ENCODE results near the gene PEPD.

The PEPD gene

DNA sequence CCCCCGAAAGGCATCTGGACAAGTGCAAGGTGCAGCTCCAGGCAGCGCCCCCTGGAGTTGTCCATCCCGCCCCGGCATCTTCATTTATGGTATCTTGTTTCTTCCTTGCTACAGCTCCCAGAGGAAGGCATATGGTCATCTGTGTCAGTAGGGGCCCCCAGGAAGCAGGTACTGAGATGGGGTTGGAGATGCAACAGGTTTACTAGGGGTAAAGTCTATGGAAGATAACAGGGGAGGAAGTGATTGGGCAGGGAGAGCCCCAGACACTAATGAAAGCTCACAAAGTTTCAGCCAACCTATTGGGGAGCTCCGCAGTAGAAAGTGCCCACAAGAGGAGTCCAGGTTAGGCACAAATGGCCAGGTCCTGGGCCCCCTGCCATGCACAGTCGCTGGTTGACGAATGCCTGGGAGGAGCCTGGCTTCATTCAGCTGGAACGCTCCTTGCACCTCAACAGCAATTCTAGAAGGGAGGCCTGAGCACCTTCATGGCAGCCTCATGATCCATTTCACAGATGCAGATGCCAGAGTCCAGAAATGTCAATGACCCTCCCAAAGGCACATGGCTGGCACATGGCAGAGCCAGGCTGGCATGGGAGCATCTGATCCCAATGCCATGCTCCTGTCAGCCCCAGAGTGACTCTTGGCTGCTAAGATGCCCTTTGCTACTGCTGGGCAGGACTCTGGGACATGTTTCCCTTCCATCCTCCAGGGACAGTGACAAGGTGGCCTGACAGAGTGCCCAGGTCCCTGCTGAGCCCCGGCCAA lies 23.8 kb upstream of the PEPD start:
- DNase-seq = no peak

DNA sequence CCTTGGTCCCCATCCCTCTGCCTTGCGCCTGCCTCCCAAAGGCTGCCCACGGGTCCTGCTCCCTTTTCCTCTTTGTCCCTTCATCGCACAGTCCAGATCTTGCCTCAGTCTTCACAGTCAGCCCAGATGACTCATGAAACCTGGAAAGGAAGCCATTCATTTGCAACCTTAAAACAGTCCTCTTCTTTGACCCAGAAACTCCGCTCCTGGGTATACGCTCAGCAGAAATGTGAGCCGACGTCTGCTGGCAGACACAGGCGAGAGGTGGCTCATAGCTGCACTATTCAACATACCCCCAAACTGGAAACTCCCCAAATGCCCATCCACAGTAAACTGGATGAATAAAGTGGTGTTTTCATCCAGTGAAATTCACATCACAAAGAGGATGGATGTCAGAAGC lies 13.6 kb upstream of the PEPD start:
- no peak for DNase-seq

DNA sequence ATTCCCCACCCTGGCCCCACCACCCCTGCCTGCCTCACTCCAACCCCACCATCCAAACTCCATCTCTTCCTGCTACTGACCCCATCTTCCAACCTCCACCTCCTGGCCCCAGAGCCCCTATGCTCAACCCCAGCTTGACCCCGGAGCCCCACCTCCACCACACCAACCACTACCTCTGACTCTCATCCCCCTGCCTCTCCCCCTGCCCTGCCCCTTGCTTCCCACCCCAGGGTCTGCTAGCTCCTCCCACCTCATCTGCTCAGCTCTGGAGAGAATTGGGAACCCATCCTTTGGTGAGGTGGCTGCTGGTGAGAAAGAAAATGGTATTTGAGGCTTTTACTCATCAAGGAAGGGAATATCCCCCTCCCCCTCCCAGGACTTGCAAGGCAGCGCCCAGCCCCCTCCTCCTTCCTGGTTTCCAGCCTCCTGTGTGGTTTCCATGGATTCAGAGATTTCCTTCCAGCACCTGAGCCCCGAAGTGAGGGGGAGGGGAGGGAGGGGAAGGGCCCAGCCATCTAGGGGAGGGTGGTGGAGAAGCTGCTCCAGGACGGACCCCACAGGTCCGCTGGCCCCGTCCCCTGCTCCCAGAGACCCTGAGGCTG lies 11.4 kb upstream of the PEPD start:
- no peak for DNase-seq

DNA sequence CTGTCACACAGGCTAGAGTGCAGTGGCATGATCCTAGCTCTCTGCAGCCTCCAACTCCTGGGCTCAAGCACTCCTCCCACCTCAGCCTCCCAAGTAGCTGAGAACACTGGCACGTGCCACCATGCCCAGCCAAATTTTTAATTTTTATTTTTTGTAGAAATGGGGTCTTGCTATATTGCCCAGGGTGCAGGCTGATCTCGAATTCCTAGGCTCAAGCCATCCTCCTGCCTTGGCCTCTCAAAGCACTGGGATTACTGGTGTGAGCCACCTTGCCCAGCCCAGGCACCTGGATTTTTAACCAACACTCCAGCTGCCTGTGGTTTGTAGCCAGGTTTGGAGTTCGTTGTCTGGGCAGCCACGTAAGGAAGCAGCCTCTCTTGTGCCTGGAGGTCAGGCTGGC lies 9.3 kb upstream of the PEPD start:
- DNase-seq = no peak

DNA sequence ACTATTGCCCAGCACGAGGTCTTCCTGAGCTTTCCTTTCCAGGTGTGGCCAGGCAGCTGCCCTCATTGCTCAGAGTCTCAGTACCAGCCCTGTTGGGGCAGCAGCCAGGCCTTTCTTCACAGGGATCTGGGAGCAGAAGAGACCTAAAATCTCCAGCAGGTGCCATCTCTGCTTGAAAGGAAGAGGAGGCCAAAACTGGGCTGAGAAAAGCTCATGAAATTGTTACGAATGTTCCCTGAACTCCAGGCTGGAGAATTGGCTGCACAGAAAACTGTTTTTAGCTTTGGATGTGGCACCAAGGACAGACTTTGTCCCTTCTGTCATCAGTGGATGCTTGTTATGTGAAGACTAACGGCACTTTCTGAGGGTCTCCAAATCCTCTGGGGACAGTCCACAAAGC lies 8.7 kb upstream of the PEPD start:
- DNase-seq = no peak

DNA sequence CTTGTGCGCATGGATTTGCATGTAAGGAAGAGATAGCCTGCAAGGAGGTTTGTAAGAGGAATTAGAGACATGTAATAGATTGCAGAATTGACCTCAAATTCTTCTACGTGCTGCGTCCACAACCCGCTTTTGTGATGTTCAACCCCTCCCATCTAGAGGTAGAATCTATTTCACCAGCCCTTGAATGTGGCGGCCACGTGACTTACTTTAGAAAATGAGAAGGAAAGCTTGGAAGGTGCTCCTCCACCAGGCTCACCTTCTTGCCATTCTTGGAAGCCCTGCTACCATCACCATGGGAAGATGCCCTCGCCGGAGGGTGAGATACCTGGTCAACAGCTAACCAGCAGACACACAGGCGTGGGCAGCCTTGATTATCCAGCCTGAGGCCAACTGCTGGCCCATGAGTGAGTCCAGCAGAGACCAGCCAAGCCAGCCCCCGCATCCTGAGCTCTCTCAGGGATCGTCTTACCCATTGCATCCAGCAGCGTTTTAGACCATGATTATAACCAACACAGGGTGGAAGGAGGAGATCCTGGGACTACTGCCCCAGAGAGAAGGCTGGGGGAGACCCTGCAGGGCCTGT lies 7.6 kb upstream of the PEPD start:
- DNase-seq = no peak

DNA sequence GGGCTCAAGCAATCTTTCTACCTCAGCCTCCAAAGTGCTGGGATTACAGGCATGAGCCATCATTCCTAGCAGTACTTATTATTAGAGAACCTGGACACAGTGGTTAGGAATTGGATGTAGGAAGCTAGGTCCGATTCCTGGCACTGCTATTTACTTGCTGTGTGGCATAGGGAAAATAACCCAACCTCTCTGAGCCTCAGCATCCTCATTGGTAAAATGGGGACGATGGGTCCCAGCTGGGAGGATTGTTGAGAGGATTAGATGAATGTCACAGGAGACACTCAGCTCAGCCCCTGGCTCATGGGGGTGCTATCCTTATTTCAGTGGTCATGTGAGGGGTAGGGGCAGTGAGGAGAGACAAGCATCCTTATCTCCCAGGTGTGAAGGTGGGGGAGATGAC lies 6.8 kb upstream of the PEPD start:
- DNase-seq = no peak

DNA sequence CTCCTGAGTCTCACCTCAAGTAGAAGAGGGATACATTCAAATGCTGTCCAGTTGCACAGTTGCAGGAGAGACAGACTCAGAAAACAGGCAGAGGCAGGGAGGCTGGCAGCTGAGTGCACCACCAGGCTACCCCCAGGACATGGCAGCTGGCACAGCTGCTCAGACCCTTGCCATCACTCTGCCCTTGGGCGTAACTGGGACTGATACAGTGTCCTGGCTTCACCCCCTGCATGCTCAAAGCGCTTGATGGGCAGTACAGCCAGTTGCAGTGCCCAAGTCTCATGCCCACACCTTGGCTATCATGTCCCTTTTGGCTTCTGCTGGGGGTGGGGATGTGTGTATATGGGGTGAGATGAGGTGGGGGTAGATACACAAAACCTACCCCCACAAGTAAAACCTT lies 5.5 kb upstream of the PEPD start:
- DNase-seq = no peak

DNA sequence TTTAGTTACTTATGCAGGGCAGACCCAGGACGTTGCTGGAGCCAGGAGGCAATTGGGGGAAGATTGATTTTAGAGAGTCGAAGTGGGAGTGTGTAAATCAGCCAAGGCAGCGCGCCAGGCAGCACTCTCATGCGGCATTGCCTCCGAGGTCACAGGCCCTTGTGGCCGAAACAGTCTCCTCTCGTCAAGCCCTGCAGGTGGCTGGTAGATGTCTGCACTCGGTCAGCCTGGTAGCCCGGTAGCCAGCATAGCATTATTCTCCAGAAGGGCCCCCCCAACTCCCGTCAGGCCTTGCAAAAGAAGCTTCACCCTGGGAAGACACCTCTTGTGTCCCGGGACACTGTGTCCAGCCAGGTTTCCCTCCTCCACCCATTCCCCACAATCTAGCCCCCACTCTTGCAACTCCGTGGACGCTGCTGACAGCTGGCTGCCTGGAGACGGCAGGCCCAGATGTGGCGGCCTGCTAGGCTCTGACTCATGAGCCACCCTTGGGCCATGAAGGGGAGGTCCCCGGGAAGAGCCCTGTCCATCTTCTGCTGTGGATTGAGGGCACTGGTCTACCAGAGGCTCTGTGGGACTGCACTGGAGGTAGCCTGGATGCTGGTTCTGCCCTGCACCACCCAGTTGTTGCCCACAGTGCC lies 2.6 kb upstream of the PEPD start:
- no peak for DNase-seq

DNA sequence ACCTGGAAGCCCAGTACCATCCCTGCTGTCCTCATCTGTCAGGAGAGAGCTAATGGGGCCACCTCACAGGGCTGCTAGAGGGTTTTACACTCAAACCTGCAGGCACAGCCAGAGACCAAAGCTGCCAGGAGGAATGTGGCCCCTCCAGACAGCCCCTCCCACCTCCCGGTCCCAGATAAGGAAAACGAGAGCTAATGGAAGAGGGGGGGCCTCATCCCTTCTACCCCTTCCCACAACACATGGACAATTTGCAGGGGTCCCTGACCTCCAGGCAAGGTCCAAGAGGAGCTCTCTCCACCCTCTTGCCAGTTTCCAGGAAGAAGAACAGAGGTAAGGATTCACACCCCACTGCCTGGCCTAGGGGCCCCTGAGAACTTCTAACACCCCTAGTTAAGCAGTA lies 1.6 kb upstream of the PEPD start:
- no peak for DNase-seq

DNA sequence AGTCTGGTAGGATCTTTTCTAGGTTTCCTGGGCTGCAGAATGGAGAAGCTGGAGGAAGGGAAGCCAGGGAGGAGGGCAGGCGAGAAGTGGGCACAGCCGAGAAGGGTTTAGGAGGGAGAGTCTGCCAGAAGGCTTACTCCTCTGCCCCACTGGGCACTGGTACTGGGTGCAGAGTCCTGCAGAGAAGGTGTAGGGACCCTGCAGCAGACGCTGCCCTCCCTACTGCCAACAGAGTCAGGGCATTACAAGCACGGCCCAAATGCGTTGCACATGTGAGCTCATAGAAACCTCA lies 726 bp upstream of the PEPD start:
- DNase-seq = no peak

DNA sequence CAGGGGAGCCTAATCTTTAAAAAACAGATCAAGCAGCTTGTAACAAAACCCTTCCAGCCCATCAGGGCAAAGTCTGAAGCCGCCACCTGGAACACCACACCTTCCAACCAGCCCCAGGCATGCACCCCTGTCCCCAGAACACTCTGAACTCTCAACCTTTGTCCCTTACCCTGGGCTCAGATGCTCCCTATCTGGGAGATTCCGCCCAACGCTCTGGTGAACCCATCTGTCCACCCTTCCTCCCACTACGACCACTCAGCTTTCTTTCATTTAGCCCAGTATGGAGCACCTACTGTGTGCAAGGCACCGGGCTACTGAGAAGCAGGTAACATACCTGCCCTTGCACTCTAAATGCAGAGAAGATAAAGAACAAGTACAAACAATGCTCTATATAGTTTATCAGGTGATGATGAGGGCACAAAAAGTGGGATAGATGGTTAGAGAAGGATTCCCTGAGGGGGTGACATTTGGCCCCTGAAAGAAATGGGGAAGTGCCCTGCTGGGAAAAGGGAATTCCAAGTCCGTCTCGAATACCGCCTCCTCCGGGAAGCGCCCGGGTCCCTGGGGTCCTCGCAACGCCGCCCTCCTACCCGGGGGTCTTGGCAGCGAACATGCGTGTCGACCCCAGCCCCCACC lies 629 bp downstream of the PEPD start:
- no peak for DNase-seq

DNA sequence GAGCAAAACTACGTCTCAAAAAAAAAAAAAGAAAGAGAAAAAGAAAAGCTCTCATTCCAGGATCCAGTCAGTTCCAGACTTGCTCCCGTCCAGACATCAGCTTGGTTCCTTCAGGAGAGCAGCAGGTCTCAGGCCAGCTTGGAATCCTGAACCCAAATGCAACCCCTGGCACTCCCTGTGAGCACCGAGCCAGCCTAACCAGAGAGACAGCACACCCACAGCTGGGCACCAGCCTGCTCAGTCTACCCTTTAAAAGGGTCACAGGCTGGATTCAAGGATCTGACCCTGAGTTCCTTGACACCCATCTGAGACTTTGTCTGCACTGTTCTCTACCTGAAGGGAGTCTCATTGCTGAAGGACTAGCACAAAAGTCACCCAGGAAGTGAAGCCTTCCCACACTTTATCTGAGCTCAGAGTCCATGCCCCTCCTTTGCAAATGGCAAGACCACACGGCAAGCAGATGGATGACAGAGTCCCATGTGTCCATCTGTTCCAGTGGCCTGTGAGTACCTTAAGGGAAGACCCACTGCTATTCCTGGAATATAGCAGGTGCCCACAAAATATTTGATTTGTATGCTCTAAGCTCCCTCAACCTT lies 1.4 kb downstream of the PEPD start:
- no peak for DNase-seq

DNA sequence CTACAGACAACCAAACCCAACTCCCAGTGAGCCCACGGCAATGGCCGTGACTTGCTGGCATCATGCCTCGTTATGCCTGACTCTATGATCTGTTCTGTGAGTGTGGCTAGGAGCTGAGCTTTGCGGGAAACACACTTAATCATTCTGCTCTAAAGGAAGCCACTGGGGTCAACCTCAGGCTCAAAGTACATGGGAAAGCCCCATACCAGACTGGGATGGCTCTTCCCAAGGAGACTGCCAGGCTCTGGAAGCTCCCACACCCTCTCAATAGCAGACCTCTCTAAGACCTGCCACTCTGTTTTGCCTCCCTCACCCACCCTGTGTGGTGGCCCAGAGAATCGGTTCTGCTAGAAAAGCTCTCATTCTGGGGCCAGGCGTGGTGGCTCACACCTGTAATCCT lies 2.2 kb downstream of the PEPD start:
- DNase-seq = no peak

DNA sequence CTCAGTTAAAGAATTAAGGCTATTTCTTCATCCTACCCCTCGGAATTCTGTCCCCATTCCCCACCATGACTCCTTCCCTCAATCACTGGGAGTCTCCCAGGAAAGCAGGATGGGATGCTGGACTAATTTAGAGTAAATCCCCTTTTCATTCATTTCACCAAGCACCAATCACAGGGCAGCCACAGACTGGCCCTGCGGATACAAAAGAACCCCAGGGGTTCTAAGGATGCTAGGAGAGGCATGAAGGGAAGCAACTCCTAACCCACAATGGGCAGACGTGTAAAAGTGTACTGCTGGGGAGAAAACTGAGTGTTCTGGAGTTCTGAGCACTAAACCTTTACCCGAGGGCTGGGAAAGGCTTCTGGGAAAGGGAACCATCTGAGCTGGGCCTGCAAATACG lies 3.0 kb downstream of the PEPD start:
- DNase-seq = no peak

DNA sequence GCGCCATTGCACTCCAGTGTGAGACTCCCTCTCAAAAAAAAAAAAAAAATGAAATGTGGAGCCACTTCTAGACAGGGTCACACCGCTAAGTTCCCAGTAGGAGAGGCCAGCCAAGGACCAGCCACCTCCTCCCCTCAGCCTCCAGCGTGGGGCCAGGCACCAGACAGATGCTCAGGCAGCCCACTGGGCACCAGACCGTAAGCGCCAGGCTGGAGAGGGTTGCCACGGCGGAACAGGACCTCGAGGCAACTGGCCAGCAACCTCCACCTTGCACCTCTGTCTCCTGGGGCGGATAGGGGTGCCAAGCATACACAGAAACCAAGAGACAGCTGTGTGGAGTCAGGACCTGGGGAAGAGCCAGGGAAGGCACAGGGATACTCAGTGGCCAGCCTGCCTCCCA lies 3.7 kb downstream of the PEPD start:
- DNase-seq = no peak

DNA sequence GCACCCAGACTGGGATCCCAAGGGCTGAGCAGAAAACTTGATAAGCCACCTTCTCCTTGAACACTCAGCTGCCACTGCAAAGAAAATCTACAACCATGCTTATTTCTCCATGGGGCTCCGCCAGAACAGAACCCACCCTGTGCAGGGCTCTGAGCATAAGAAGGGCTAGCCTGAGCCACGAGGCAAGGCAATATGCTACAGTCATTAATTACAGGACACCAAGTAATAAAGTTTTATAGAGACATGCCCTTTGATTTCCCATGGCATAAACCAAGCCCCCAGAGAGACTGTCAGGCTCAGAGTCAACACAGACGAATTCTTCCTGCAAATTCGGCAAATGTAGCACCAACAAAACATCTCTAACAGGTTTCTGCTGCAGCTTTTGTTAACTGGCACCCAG lies 5.7 kb downstream of the PEPD start:
- DNase-seq = no peak

DNA sequence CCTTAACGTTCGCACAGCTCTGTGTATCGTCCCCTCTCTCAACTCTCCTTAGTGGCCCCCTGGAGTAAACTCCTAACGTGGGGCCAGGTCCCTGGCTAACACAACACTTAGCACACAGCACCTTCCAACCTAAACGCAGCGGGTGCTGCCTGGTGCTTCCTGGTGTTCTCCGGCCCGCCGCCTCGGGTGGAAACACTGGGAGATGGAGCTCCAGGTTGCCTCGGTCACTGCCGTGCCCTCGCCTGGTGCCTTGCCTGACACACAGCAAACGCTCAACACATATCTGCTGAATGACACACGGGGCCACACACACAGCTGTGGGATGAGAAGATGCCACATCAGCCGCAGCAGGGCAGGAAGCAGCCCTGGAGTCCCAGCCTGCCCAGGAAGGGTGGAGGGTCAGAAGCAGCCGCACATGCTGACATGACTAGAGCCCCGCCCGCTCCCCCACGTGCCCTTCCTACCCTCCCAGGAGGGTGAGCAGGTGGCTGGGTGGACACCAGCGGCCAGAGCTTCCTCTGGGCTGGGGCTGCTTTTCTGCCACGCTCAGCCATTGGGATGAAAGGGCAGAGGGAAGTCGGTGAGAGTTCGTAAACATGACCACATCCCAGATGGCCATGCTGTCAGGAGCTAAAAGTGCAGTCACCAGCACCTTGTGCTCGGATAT lies 6.6 kb downstream of the PEPD start:
- no peak for DNase-seq

DNA sequence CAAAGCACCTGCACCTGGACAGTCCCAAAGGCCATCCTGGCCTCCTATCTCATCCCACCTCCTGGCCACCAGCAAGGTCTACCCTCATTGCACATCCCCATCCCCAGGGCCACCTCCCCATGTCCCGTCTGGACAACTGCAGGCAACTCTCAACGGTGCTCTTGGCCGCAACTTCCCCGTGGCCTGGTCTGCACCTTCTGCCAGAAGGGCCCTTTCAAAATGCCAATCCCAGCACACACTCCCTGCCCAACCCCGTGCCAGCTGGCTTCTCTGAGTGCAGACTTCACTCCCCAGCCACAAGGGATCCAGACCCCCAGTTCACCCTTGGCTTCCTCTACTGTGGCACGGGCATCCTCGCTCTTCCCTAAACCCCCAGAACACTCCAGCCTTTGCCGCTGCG lies 8.2 kb downstream of the PEPD start:
- DNase-seq = no peak

DNA sequence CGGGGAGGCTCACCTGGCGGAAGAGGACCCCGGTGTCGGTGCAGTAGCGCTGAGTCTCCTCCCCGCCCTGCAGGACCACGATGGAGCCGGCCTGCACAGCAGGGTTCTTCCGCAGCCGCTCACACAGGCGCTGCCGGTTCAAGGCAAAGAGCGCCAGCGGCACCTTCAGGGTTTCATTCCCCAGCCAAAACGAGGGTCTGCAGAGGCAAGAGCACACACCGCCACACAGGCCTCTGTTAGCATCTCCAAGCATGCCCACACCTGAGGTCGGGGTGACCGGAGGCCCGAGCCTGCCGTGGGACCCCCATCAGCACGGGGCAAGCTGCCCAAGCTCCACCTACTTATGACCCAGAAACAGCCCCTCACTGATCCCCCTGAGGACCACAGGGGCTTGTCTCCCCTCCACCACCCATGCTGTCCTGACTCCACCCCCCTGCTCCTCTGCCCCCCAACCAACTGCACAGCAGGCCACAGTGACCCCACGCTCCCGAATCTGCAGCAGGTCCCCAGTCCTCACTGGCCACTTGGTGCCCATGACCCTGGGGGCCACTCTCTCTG lies 8.9 kb downstream of the PEPD start:
- DNase-seq = no peak

DNA sequence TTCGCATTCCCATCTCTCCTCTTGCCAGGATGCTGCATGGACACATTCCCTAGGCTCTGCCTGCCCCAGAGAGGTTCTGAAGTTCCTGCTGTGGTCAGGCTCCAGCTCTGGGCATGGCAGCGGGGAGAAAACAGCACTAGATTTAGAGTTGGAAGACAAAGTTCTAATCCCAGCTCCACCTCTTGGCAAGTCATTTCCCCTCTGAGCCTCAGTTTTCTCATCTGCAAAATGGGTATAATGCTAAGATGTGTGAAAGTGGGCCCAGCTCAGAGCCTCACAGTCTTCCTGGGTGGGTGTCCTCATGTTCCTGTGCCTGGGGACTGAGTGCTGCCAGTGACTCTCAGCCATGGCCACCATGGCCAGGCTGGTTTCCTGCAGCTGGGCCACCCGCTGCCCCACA lies 9.6 kb downstream of the PEPD start:
- no peak for DNase-seq

DNA sequence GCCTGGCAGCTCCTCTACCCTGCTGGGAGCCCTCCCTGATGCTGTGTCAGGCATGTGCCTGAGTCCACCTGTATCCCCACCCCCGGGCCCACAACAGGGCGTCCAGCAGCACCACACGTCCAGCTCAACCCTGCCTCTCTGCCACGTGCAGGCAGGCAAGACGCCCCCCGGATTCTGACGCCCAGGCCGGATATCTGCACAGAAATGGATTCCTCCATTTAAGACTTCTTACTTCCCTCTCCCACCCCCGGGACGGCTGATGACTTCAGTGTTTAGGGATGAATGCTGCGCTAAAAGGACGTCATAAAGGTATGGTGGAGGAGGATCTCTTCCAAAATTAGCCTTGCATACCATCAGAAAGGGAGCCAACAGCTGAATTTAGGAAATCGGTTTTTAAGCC lies 10.2 kb downstream of the PEPD start:
- no peak for DNase-seq

Measured in activated CD4-positive, alpha-beta T cell treated with anti-CD3 and anti-CD28 coated beads for 4 hours (primary cell).